ENCODE data around the gene EPOP. TPM values are rescaled to one million over a fixed set of nuclear protein-coding genes. Genes with fewer than 3 reads are reported as not detected.

Gene EPOP
- total and polyA plus RNA-seq, 2 of the 13 experiments (the other 11 are each of a cell fraction or from before 2014, with no cell fraction given) = 14.7 to 37.8 TPM

GRCh38 chr17:38707678-38708351 is 33.1 kb upstream of the EPOP start (continued):
- TF ChIP-seq HDAC2 (CRISPR knock-in tag; IDR thresholded peaks at IDR 0.05) = no peak
- TF ChIP-seq TBX2 (CRISPR knock-in tag; IDR thresholded peaks at IDR 0.05; ENCODE audit: borderline replicate concordance) = no peak
- no peak for TF ChIP-seq GLMP (CRISPR knock-in tag; IDR thresholded peaks at IDR 0.05; ENCODE audit: borderline replicate concordance)
- TF ChIP-seq ZNF704 (CRISPR knock-in tag; IDR thresholded peaks at IDR 0.05; ENCODE audit: borderline replicate concordance) = no peak
- TF ChIP-seq PPARG (CRISPR knock-in tag; conservative IDR thresholded peaks at IDR 0.05) = no peak
- no peak for TF ChIP-seq KDM6A (CRISPR knock-in tag; IDR thresholded peaks at IDR 0.05; ENCODE audit: low read depth)
- TF ChIP-seq EED (CRISPR knock-in tag; IDR thresholded peaks at IDR 0.05) = no peak
- TF ChIP-seq ATF2 (CRISPR knock-in tag; IDR thresholded peaks at IDR 0.05) = no peak
- no peak for TF ChIP-seq ZNF691 (CRISPR knock-in tag; IDR thresholded peaks at IDR 0.05; ENCODE audit: borderline replicate concordance, low read depth)
- TF ChIP-seq GRHL1 (CRISPR knock-in tag; conservative IDR thresholded peaks at IDR 0.05) = no peak
- no peak for TF ChIP-seq ZNF576 (CRISPR knock-in tag; IDR thresholded peaks at IDR 0.05)
- no peak for TF ChIP-seq TBP (CRISPR knock-in tag; IDR thresholded peaks at IDR 0.05)
- no peak for TF ChIP-seq NFIC (IDR thresholded peaks at IDR 0.05; ENCODE audit: low read length)
- TF ChIP-seq NFYC (CRISPR knock-in tag; IDR thresholded peaks at IDR 0.05) = no peak
- no peak for TF ChIP-seq XRCC5 (optimal IDR thresholded peaks at IDR 0.05; ENCODE audit: low read length)
- TF ChIP-seq TARDBP (CRISPR knock-in tag; IDR thresholded peaks at IDR 0.05) = no peak
- no peak for TF ChIP-seq FOXC1 (CRISPR knock-in tag; IDR thresholded peaks at IDR 0.05; ENCODE audit: borderline replicate concordance)
- TF ChIP-seq SCMH1 (CRISPR knock-in tag; IDR thresholded peaks at IDR 0.05; ENCODE audit: borderline replicate concordance) = no peak
- no peak for TF ChIP-seq KLF15 (CRISPR knock-in tag; IDR thresholded peaks at IDR 0.05; ENCODE audit: borderline replicate concordance)
- TF ChIP-seq ATM (IDR thresholded peaks at IDR 0.05; ENCODE audit: borderline replicate concordance) = no peak
- TF ChIP-seq FOSL1 (CRISPR knock-in tag; IDR thresholded peaks at IDR 0.05; ENCODE audit: borderline replicate concordance) = no peak
